Measurements from ENCODE around the gene SNX24. TPM values are rescaled to one million over a fixed set of nuclear protein-coding genes. Genes with fewer than 3 reads are reported as not detected.

Gene SNX24
- total RNA-seq, 4 donors from 2014 or later, result 12.5 to 16.4 (median 13.9) TPM

GRCh38 chr5:123012321-123012720 lies 166.9 kb downstream of the SNX24 start:
- Histone ChIP-seq H3K27ac (replicated peaks in 1 of 4) (no peak overlapping the region), H3K27me3 (no peaks in the 10 kb centered on the region), H3K4me3 (no peak overlapping the region), H3K4me1 (no peaks in the 10 kb centered on the region), H3K9me3 (no peaks in the 10 kb centered on the region), H3K36me3 (peaks cover 0 to 10% (median 4%) of the 10 kb centered on the region in 4 donors)
- no peak for DNase-seq (ENCODE audit: extremely low spot score)
- TF ChIP-seq POLR2AphosphoS5 (IDR thresholded peaks at IDR 0.05) (no peak), POLR2A (IDR thresholded peaks at IDR 0.05; ENCODE audit: low read depth) (no peak), EP300 (IDR thresholded peaks at IDR 0.05) (no peak), CTCF (IDR thresholded peaks at IDR 0.05) (no peak)
- 77% methylated on average over 1 of the region's 1 CpG for WGBS
- intact Hi-C loops (cut with DNase I), result no loop called here

GRCh38 chr5:123014689-123015088 lies 169.3 kb downstream of the SNX24 start:
- intact Hi-C loops (cut with DNase I), result no loop called here
- H3K27me3 ChIP-seq, result no peaks in the 10 kb centered on the region
- no peak overlapping the region for H3K4me3 ChIP-seq
- H3K36me3 ChIP-seq, result peaks cover 0 to 2% (median under 1%) of the 10 kb centered on the region in 4 donors
- no peak for DNase-seq (ENCODE audit: extremely low spot score)
- no peak overlapping the region for H3K27ac ChIP-seq (replicated peaks in 1 of 4)
- WGBS, result 90% methylated on average over 1 of the region's 1 CpG
- no peaks in the 10 kb centered on the region for H3K9me3 ChIP-seq
- H3K4me1 ChIP-seq, result no peaks in the 10 kb centered on the region
- no peak for TF ChIP-seq EP300 (IDR thresholded peaks at IDR 0.05)
- TF ChIP-seq POLR2A (IDR thresholded peaks at IDR 0.05; ENCODE audit: low read depth), result no peak
- TF ChIP-seq CTCF (IDR thresholded peaks at IDR 0.05), result no peak
- TF ChIP-seq POLR2AphosphoS5 (IDR thresholded peaks at IDR 0.05), result no peak

- intact Hi-C loops (cut with DNase I), result no loop called here
- H3K9me3 ChIP-seq, result no peaks in the 10 kb centered on the region
- no peak overlapping the region for H3K4me3 ChIP-seq
- H3K36me3 ChIP-seq, result peaks cover 5 to 55% (median 42%) of the 10 kb centered on the region in 4 donors
- WGBS, result 84% methylated on average over 9 of the region's 9 CpGs
- DNase-seq (ENCODE audit: extremely low spot score), result no peak
- H3K4me1 ChIP-seq, result peaks cover 0 to 3% (median 1%) of the 10 kb centered on the region in 4 donors
- H3K27me3 ChIP-seq, result no peaks in the 10 kb centered on the region
- H3K27ac ChIP-seq (replicated peaks in 1 of 4), result no peak overlapping the region
- TF ChIP-seq POLR2A (IDR thresholded peaks at IDR 0.05; ENCODE audit: low read depth) (no peak), POLR2AphosphoS5 (IDR thresholded peaks at IDR 0.05) (no peak), EP300 (IDR thresholded peaks at IDR 0.05) (no peak), CTCF (IDR thresholded peaks at IDR 0.05) (no peak)
Observed at GRCh38 chr5:123028222-123028621, 182.8 kb downstream of the SNX24 start.

- intact Hi-C loops (cut with DNase I), result no loop called here
- DNase-seq (ENCODE audit: extremely low spot score), result no peak
- TF ChIP-seq POLR2A (IDR thresholded peaks at IDR 0.05; ENCODE audit: low read depth) (no peak), EP300 (IDR thresholded peaks at IDR 0.05) (no peak), CTCF (IDR thresholded peaks at IDR 0.05) (no peak), POLR2AphosphoS5 (IDR thresholded peaks at IDR 0.05) (no peak)
- Histone ChIP-seq H3K27ac (replicated peaks in 1 of 4) (no peak overlapping the region), H3K4me3 (no peak overlapping the region), H3K27me3 (no peaks in the 10 kb centered on the region), H3K36me3 (peaks cover 0 to 8% (median 5%) of the 10 kb centered on the region in 4 donors), H3K9me3 (no peaks in the 10 kb centered on the region), H3K4me1 (peaks cover 20 to 31% (median 25%) of the 10 kb centered on the region in 4 donors)
- WGBS, result 87% methylated on average over 6 of the region's 6 CpGs
Observed at GRCh38 chr5:123033157-123033671, 187.8 kb downstream of the SNX24 start.

All from esophagus muscularis mucosa (tissue), 4 donors.